ENCODE data around the gene GSTA2. TPM values are rescaled to one million over a fixed set of nuclear protein-coding genes. Genes with fewer than 3 reads are reported as not detected.

The GSTA2 gene
- total and polyA plus RNA-seq, 3 donors from 2014 or later: 65.4 to 89.9 (median 85.9) TPM

DNA sequence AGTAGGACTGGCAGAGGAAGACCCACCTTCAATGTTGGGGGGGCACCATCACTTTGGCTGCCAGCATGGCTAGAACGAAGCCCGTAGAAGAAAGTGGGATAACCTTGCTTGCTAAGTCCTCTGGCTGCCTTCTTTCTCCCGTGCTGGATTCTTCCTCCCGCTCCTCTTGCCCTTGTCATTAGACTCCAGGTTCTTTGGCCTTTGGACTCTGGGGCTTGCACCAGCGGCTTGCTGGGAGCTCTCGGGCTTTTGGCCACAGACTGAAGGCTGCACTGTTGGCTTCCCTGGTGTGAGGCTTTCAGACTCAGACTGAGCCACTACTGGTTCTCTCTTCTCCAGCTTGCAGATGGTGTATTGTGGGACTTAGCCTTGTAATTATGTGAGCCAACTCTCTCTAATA is 28.2 kb downstream of the GSTA2 start:
- WGBS, 2 donors: 91 to 92% methylated on average over 6 of the region's 6 CpGs

GRCh38 chr6:52734072-52734471 is 29.2 kb downstream of the GSTA2 start:
- H3K4me1 ChIP-seq: peaks cover 10% of the 10 kb centered on the region
- H3K27me3 ChIP-seq: no peaks in the 10 kb centered on the region
- no peak overlapping the region for H3K27ac ChIP-seq
- H3K36me3 ChIP-seq (ENCODE audit: low read depth, missing control alignments): no peaks in the 10 kb centered on the region
- no peak overlapping the region for H3K4me3 ChIP-seq
- intact Hi-C loops (cut with DNase I; ENCODE audit: low total_unique reads): no loop called here
- no peak for DNase-seq
- TF ChIP-seq CTCF (IDR thresholded peaks at IDR 0.05) (no peak), POLR2A (IDR thresholded peaks at IDR 0.05) (no peak)
- WGBS, 2 donors: 94 to 97% methylated on average over 3 of the region's 3 CpGs
- H3K9me3 ChIP-seq: no peaks in the 10 kb centered on the region

More for the DNA sequence above, 28.2 kb downstream of the GSTA2 start:
- TF ChIP-seq CTCF (IDR thresholded peaks at IDR 0.05) (no peak), POLR2A (IDR thresholded peaks at IDR 0.05) (no peak)
- Histone ChIP-seq H3K36me3 (ENCODE audit: low read depth, missing control alignments) (no peaks in the 10 kb centered on the region), H3K4me1 (no peaks in the 10 kb centered on the region), H3K27ac (no peak overlapping the region), H3K4me3 (no peak overlapping the region), H3K27me3 (no peaks in the 10 kb centered on the region), H3K9me3 (no peaks in the 10 kb centered on the region)
- intact Hi-C loops (cut with DNase I; ENCODE audit: low total_unique reads): no loop called here
- DNase-seq: no peak

- no peak overlapping the region for H3K27ac ChIP-seq
- H3K4me1 ChIP-seq: peaks cover 13% of the 10 kb centered on the region
- no peak for DNase-seq
- no peaks in the 10 kb centered on the region for H3K36me3 ChIP-seq (ENCODE audit: low read depth, missing control alignments)
- WGBS, 2 donors: 100% methylated on average over 1 of the region's 1 CpG
- no peaks in the 10 kb centered on the region for H3K9me3 ChIP-seq
- TF ChIP-seq POLR2A (IDR thresholded peaks at IDR 0.05) (no peak), CTCF (IDR thresholded peaks at IDR 0.05) (no peak)
- intact Hi-C loops (cut with DNase I; ENCODE audit: low total_unique reads): no loop called here
- H3K4me3 ChIP-seq: no peak overlapping the region
- H3K27me3 ChIP-seq: no peaks in the 10 kb centered on the region
Measured at GRCh38 chr6:52733172-52733571, 30.1 kb downstream of the GSTA2 start.

GRCh38 chr6:52731719-52732118 is 31.6 kb downstream of the GSTA2 start:
- H3K27ac ChIP-seq: no peak overlapping the region
- H3K27me3 ChIP-seq: no peaks in the 10 kb centered on the region
- 57 to 77% methylated on average over 6 of the region's 6 CpGs for WGBS, 2 donors
- no peak for DNase-seq
- intact Hi-C loops (cut with DNase I; ENCODE audit: low total_unique reads): no loop called here
- peaks cover 13% of the 10 kb centered on the region for H3K4me1 ChIP-seq
- H3K9me3 ChIP-seq: no peaks in the 10 kb centered on the region
- TF ChIP-seq POLR2A (IDR thresholded peaks at IDR 0.05) (no peak), CTCF (IDR thresholded peaks at IDR 0.05) (no peak)
- H3K4me3 ChIP-seq: no peak overlapping the region
- H3K36me3 ChIP-seq (ENCODE audit: low read depth, missing control alignments): no peaks in the 10 kb centered on the region

- intact Hi-C loops (cut with DNase I; ENCODE audit: low total_unique reads): no loop called here
- H3K27me3 ChIP-seq: no peaks in the 10 kb centered on the region
- DNase-seq: peak; percentile 69
- H3K36me3 ChIP-seq (ENCODE audit: low read depth, missing control alignments): no peaks in the 10 kb centered on the region
- 15 to 82% methylated on average over 1 of the region's 1 CpG for WGBS, 2 donors
- TF ChIP-seq POLR2A (IDR thresholded peaks at IDR 0.05) (no peak), CTCF (IDR thresholded peaks at IDR 0.05) (no peak)
- peaks cover 22% of the 10 kb centered on the region for H3K4me1 ChIP-seq
- H3K27ac ChIP-seq: peak overlapping the region; percentile 12 to 15
- no peak overlapping the region for H3K4me3 ChIP-seq
- H3K9me3 ChIP-seq: no peaks in the 10 kb centered on the region
Measured at GRCh38 chr6:52729576-52729975, 33.7 kb downstream of the GSTA2 start.

Data from testis (tissue), 3 donors.